ENCODE data around the gene DHRSX.

Gene DHRSX

DNA sequence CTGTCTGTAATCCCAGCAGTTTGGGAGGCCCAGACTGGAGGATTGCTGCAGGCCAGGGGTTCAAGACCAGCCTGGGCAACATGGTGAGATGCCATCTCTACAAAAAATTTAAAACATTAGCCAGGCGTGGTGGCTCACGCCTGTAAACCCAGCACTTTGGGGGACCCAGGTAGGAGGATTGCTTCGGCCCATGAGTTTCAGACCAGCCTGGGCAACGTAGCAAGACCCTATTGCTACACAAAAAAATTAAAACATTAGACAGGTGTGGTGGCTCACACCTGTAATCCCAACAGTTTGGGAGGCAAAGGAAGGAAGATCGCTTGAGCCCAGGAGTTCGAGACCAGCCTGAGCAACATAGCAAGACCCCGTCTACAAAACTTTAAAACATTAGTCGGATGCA, 1.3 kb downstream of the DHRSX start:
- Histone ChIP-seq H3K18ac (ENCODE audit: low read length) (peak overlapping the region; percentile 100), H2BK15ac (replicated peaks; ENCODE audit: low read depth) (no peak overlapping the region)
- WGBS (ENCODE audit: extremely low coverage, insufficient coverage, low lambda C conversion rate): no CpG with 5 or more reads among the region's 8 CpGs

DNA sequence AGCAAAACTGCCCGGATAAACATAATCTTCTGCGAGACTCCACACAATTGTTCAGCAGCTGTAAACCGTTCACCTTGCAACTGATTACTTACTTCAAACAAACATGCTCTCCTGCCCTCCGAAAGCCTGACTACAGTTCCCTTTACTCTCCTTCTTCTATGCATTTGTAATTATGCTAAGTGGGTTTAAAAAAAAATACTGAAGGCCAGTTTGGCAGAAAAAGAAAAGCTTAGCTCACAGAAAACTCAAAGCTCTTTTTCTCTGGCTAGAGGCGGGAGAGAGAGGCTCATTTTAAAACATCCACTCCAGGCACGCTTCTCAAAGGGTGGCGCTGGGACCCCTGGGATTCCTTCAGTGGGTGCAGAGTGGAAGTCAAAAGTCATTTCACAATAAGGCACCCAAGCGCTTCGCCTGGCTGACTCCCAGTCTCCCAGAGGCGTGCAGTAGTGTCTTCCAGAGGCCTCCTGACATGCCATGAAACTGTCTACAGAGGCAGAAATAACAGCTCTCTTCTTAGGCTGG, 1.9 kb downstream of the DHRSX start:
- no CpG with 5 or more reads among the region's 10 CpGs for WGBS (ENCODE audit: extremely low coverage, insufficient coverage, low lambda C conversion rate)
- no peak overlapping the region for H4K8ac ChIP-seq (ENCODE audit: low read depth, low read length)
- peak overlapping the region; percentile 86 for H3K27ac ChIP-seq (ENCODE audit: low read depth, low read length)
- peak; percentile 37 for DNase-seq
- H3K4ac ChIP-seq (ENCODE audit: low read depth, low read length): no peak overlapping the region
- H3K18ac ChIP-seq (ENCODE audit: low read length): peak overlapping the region; percentile 76
- peak overlapping the region; percentile 92 for H3K56ac ChIP-seq (ENCODE audit: low read length)
- peaks cover 2% of the 10 kb centered on the region for H3K36me3 ChIP-seq (ENCODE audit: control insufficient read depth, insufficient read depth, low read length)
- H3K79me2 ChIP-seq (ENCODE audit: control insufficient read depth, insufficient read depth, low read length): peaks cover 44% of the 10 kb centered on the region
- H3K4me1 ChIP-seq (ENCODE audit: control insufficient read depth, low read depth, low read length): no peaks in the 10 kb centered on the region
- peak overlapping the region; percentile 30 for H3K4me2 ChIP-seq (ENCODE audit: low read length)
- H3K9ac ChIP-seq (ENCODE audit: low read length): peak overlapping the region; percentile 67
- no peak overlapping the region for H2BK120ac ChIP-seq (ENCODE audit: low read depth, low read length)
- no peak overlapping the region for H2BK5ac ChIP-seq (ENCODE audit: low read length)
- no peak overlapping the region for H4K5ac ChIP-seq (ENCODE audit: low read length)
- no peak overlapping the region for H3K23ac ChIP-seq (ENCODE audit: low read length)
- H3K4me3 ChIP-seq (ENCODE audit: low read length): no peak overlapping the region
- H2BK15ac ChIP-seq (replicated peaks; ENCODE audit: low read depth): no peak overlapping the region
- peaks cover 5% of the 10 kb centered on the region for H3K79me1 ChIP-seq (ENCODE audit: low read length)
- no peak overlapping the region for H2AK5ac ChIP-seq (ENCODE audit: low read length)
- no peaks in the 10 kb centered on the region for H3K27me3 ChIP-seq (ENCODE audit: insufficient read depth, low read length, poor library complexity)

More for the DNA sequence above, 1.3 kb downstream of the DHRSX start:
- Histone ChIP-seq H3K27me3 (ENCODE audit: insufficient read depth, low read length, poor library complexity) (no peaks in the 10 kb centered on the region), H4K8ac (ENCODE audit: low read depth, low read length) (no peak overlapping the region), H3K9ac (ENCODE audit: low read length) (peak overlapping the region; percentile 85), H3K4me2 (ENCODE audit: low read length) (peak overlapping the region; percentile 40), H3K56ac (ENCODE audit: low read length) (peak overlapping the region; percentile 92), H2AK5ac (ENCODE audit: low read length) (no peak overlapping the region), H3K4me3 (ENCODE audit: low read length) (peak overlapping the region; percentile 87), H2BK5ac (ENCODE audit: low read length) (no peak overlapping the region), H3K36me3 (ENCODE audit: control insufficient read depth, insufficient read depth, low read length) (peaks cover 2% of the 10 kb centered on the region), H4K5ac (ENCODE audit: low read length) (no peak overlapping the region), H3K23ac (ENCODE audit: low read length) (no peak overlapping the region), H3K4me1 (ENCODE audit: control insufficient read depth, low read depth, low read length) (no peaks in the 10 kb centered on the region), H3K27ac (ENCODE audit: low read depth, low read length) (peak overlapping the region; percentile 86), H3K79me2 (ENCODE audit: control insufficient read depth, insufficient read depth, low read length) (peaks cover 44% of the 10 kb centered on the region), H2BK120ac (ENCODE audit: low read depth, low read length) (no peak overlapping the region), H3K4ac (ENCODE audit: low read depth, low read length) (no peak overlapping the region), H3K79me1 (ENCODE audit: low read length) (peaks cover 5% of the 10 kb centered on the region)
- no peak for DNase-seq

DNA sequence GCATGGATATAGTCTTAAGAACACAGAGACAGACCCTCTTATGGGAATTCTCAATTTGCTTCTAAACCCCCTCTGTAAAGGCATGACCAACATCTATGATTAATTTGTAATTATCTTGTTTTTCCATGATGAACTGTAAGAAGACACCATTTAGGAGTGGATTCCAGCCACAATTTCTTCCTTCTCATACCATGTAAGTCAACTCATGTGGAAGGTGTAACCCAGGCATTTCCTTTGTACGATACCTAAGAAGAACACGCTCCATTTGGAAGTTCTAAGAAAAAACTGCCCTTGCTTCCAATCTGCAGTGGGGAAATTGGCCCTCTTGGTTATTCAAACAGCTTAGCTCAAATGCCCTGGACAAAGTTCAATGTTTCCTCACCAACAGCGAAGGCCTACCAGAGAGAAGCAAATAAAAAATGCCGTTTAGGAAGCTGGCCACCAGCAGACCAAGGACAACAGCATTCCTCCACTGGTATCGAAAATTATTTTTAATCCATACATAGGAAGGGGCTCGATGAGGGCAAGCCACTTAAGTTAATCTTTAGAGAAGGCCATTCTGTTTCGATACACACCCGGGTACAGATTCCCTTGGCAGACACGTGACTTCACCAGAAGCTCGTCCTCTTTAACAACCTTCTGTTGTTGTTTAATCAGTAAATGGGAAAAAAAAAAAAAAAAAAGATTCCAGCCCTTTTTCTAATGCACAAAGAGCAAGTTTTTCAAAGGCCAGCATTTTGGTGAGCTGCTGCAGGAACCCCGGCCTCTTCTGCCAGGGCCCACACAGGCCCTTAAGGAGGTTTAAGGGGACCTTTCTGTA, 2.6 kb downstream of the DHRSX start:
- H3K23ac ChIP-seq (ENCODE audit: low read length): no peak overlapping the region
- H3K4me2 ChIP-seq (ENCODE audit: low read length): peak overlapping the region; percentile 30
- no peak overlapping the region for H4K8ac ChIP-seq (ENCODE audit: low read depth, low read length)
- peaks cover 44% of the 10 kb centered on the region for H3K79me2 ChIP-seq (ENCODE audit: control insufficient read depth, insufficient read depth, low read length)
- no peak overlapping the region for H2BK120ac ChIP-seq (ENCODE audit: low read depth, low read length)
- H3K79me1 ChIP-seq (ENCODE audit: low read length): peaks cover 5% of the 10 kb centered on the region
- no peaks in the 10 kb centered on the region for H3K4me1 ChIP-seq (ENCODE audit: control insufficient read depth, low read depth, low read length)
- peak overlapping the region; percentile 67 for H3K9ac ChIP-seq (ENCODE audit: low read length)
- H2BK5ac ChIP-seq (ENCODE audit: low read length): no peak overlapping the region
- no peak overlapping the region for H2AK5ac ChIP-seq (ENCODE audit: low read length)
- no peaks in the 10 kb centered on the region for H3K27me3 ChIP-seq (ENCODE audit: insufficient read depth, low read length, poor library complexity)
- peak overlapping the region; percentile 86 for H3K27ac ChIP-seq (ENCODE audit: low read depth, low read length)
- H3K18ac ChIP-seq (ENCODE audit: low read length): peak overlapping the region; percentile 69
- peaks cover 2% of the 10 kb centered on the region for H3K36me3 ChIP-seq (ENCODE audit: control insufficient read depth, insufficient read depth, low read length)
- no peak for DNase-seq
- no CpG with 5 or more reads among the region's 11 CpGs for WGBS (ENCODE audit: extremely low coverage, insufficient coverage, low lambda C conversion rate)
- no peak overlapping the region for H3K4ac ChIP-seq (ENCODE audit: low read depth, low read length)
- no peak overlapping the region for H3K4me3 ChIP-seq (ENCODE audit: low read length)
- H3K56ac ChIP-seq (ENCODE audit: low read length): peak overlapping the region; percentile 92
- no peak overlapping the region for H2BK15ac ChIP-seq (replicated peaks; ENCODE audit: low read depth)
- no peak overlapping the region for H4K5ac ChIP-seq (ENCODE audit: low read length)

DNA sequence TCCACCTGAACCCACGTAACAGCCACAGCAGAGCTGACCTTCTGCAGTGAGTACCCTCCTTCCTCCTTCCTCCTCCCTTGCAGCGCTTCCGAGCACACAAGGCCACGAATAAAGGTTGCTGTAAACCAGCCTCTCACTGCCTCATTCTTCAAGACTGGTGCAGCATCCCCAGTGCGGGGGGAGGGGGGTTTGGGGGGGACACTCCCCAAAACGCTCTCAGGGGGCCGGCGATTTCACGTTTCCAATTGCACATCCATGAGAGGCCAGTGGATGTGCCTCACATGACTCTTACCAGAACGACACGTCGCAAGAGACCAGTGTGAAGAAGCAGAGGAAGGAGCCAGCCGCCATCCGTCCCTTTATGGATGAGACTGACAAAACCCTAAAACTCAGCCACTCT, 5.2 kb downstream of the DHRSX start:
- H3K36me3 ChIP-seq (ENCODE audit: control insufficient read depth, insufficient read depth, low read length): peaks cover 5% of the 10 kb centered on the region
- WGBS (ENCODE audit: extremely low coverage, insufficient coverage, low lambda C conversion rate): no CpG with 5 or more reads among the region's 14 CpGs

DNA sequence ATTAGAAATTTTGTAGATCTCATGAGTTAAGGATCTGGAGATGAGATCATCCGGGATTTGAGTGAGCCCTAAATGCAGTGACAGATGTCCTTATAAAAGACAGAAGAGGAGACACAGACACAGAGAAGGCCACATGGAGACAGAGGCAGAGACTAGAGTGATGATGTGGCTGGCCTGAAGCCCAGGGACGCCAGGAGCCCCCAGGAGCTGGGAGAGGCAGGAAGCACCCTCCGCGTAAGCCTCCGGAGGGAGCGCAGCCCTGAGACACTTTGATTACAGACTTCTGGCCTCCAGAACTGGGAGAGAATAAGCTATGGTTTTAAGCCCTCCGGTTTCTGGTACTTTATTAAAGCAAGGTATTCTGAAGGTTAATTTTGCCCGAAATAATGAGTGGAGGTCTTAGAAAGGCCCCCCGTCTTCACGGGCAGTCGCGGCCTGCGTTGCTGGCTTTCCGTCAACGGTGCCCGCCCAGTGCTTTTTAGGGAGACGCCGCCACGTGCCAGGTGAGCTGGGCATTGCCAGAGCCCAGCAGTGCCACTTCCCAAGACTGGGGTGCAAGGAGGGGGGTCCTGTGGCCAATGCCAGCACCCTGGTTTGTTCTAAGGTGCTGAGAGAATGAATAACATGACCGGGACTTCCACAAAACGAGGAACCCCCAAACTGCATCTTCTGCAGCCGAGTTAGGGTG, 8.1 kb downstream of the DHRSX start:
- Histone ChIP-seq H3K4me2 (ENCODE audit: low read length) (no peak overlapping the region), H3K23ac (ENCODE audit: low read length) (no peak overlapping the region), H3K36me3 (ENCODE audit: control insufficient read depth, insufficient read depth, low read length) (peaks cover 10% of the 10 kb centered on the region), H3K27ac (ENCODE audit: low read depth, low read length) (no peak overlapping the region), H3K4me1 (ENCODE audit: control insufficient read depth, low read depth, low read length) (no peaks in the 10 kb centered on the region), H4K8ac (ENCODE audit: low read depth, low read length) (no peak overlapping the region), H2BK5ac (ENCODE audit: low read length) (no peak overlapping the region), H3K4ac (ENCODE audit: low read depth, low read length) (no peak overlapping the region), H3K56ac (ENCODE audit: low read length) (no peak overlapping the region), H2BK15ac (replicated peaks; ENCODE audit: low read depth) (no peak overlapping the region), H3K18ac (ENCODE audit: low read length) (no peak overlapping the region), H3K79me1 (ENCODE audit: low read length) (peaks cover 25% of the 10 kb centered on the region), H3K4me3 (ENCODE audit: low read length) (no peak overlapping the region), H4K5ac (ENCODE audit: low read length) (no peak overlapping the region), H3K9ac (ENCODE audit: low read length) (no peak overlapping the region), H3K27me3 (ENCODE audit: insufficient read depth, low read length, poor library complexity) (no peaks in the 10 kb centered on the region), H2AK5ac (ENCODE audit: low read length) (no peak overlapping the region), H3K79me2 (ENCODE audit: control insufficient read depth, insufficient read depth, low read length) (peaks cover 45% of the 10 kb centered on the region), H2BK120ac (ENCODE audit: low read depth, low read length) (no peak overlapping the region)
- no peak for DNase-seq
- WGBS (ENCODE audit: extremely low coverage, insufficient coverage, low lambda C conversion rate): no CpG with 5 or more reads among the region's 22 CpGs

More for the DNA sequence above, 5.2 kb downstream of the DHRSX start:
- no peak overlapping the region for H3K18ac ChIP-seq (ENCODE audit: low read length)
- H4K5ac ChIP-seq (ENCODE audit: low read length): no peak overlapping the region
- H3K79me1 ChIP-seq (ENCODE audit: low read length): peaks cover 20% of the 10 kb centered on the region
- H3K4me2 ChIP-seq (ENCODE audit: low read length): no peak overlapping the region
- H2BK15ac ChIP-seq (replicated peaks; ENCODE audit: low read depth): no peak overlapping the region
- H3K4me1 ChIP-seq (ENCODE audit: control insufficient read depth, low read depth, low read length): no peaks in the 10 kb centered on the region
- no peak for DNase-seq
- no peak overlapping the region for H3K4ac ChIP-seq (ENCODE audit: low read depth, low read length)
- no peak overlapping the region for H3K23ac ChIP-seq (ENCODE audit: low read length)
- H3K27me3 ChIP-seq (ENCODE audit: insufficient read depth, low read length, poor library complexity): no peaks in the 10 kb centered on the region
- H2BK120ac ChIP-seq (ENCODE audit: low read depth, low read length): no peak overlapping the region
- peaks cover 63% of the 10 kb centered on the region for H3K79me2 ChIP-seq (ENCODE audit: control insufficient read depth, insufficient read depth, low read length)
- H2BK5ac ChIP-seq (ENCODE audit: low read length): no peak overlapping the region
- no peak overlapping the region for H2AK5ac ChIP-seq (ENCODE audit: low read length)
- peak overlapping the region; percentile 2 for H3K56ac ChIP-seq (ENCODE audit: low read length)
- H3K4me3 ChIP-seq (ENCODE audit: low read length): no peak overlapping the region
- H3K27ac ChIP-seq (ENCODE audit: low read depth, low read length): no peak overlapping the region
- no peak overlapping the region for H3K9ac ChIP-seq (ENCODE audit: low read length)
- H4K8ac ChIP-seq (ENCODE audit: low read depth, low read length): no peak overlapping the region
